HepG2 (cell line): Measurements from ENCODE around the gene EGFL8. TPM values are rescaled to one million over a fixed set of nuclear protein-coding genes. Genes with fewer than 3 reads are reported as not detected.

ENCODE experiments used
- ARNT2 ChIP-seq: sonication (generic); formaldehyde crosslinking; IDR thresholded peaks from 2 replicates; pipeline ENCODE4 v1.8.0; 2022; ENCODE audit warnings: mild to moderate bottlenecking, low read depth, missing genetic modification reagents, moderate library complexity
- FOSL1 ChIP-seq: sonication (generic); formaldehyde crosslinking; IDR thresholded peaks from 2 replicates; pipeline ENCODE4 v1.9.0; 2021; ENCODE audit warnings: missing genetic modification reagents, borderline replicate concordance
- LCORL ChIP-seq, 2 experiments: fragments of 450-650 bp in 1 of 2; sonication (generic) in 1 of 2; formaldehyde crosslinking in 1 of 2; IDR thresholded peaks; 2 replicates each; pipeline versions ENCODE4 v1.5.0 to v1.6.1; 2017 to 2020; ENCODE audit warnings: antibody characterized with exemption in 1 of 2, missing genetic modification reagents in 1 of 2
- MYPOP ChIP-seq: sonication (generic); formaldehyde crosslinking; IDR thresholded peaks from 2 replicates; pipeline ENCODE4 v1.8.1; 2023; ENCODE audit warnings: mild to moderate bottlenecking, moderate library complexity, missing genetic modification reagents
- SP5 ChIP-seq: IDR thresholded peaks from 2 replicates; pipeline ENCODE4 v1.6.1; 2016; ENCODE audit warnings: low read depth, borderline replicate concordance
- THAP8 ChIP-seq: sonication (generic); formaldehyde crosslinking; IDR thresholded peaks from 2 replicates; pipeline ENCODE4 v1.5.1; 2020; ENCODE audit warnings: missing genetic modification reagents, mild to moderate bottlenecking, borderline replicate concordance
- ZNF407 ChIP-seq: sonication (generic); formaldehyde crosslinking; IDR thresholded peaks from one replicate; pipeline ENCODE4 v1.5.1; 2020; ENCODE audit warnings: mild to moderate bottlenecking, missing genetic modification reagents; ENCODE audit errors: not compliant biosample characterization
- ZNF607 ChIP-seq: sonication (generic); formaldehyde crosslinking; IDR thresholded peaks from 2 replicates; pipeline ENCODE4 v1.5.1; 2020; ENCODE audit warnings: missing genetic modification reagents, mild to moderate bottlenecking, borderline replicate concordance
- ZNF878 ChIP-seq: sonication (generic); formaldehyde crosslinking; IDR thresholded peaks from 2 replicates; pipeline ENCODE4 v1.8.1; 2023; ENCODE audit warnings: mild to moderate bottlenecking, missing genetic modification reagents, moderate library complexity
- polyA plus RNA-seq, 8 experiments: library from polyadenylated mRNA; depleted of rRNA in 3 of 8; stranded (reverse) in 7 of 8; unstranded in 1 of 8; fragments of >200 nt; fragmentation: Illumina TruSeq in 4 of 8; extraction: Trizol in 4 of 8; gene quantifications; 2 replicates each; pipeline versions ENCODE4 v1.2.1 to v1.2.3, GENCODE V29; 2011 to 2016; ENCODE audit warnings: low read depth in 4 of 8, missing spikeins in 1 of 8, mixed read lengths in 1 of 8; ENCODE audit not compliant: insufficient read depth in 1 of 8
- total RNA-seq, 5 experiments: library from RNA; depleted of rRNA; stranded (reverse); fragments of >200 nt; fragmentation: Illumina TruSeq; extraction: Trizol; gene quantifications; 2 replicates each; pipeline ENCODE4 v1.2.3, GENCODE V29; 2016; ENCODE audit warnings: low read depth in 1 of 5

EGFL8 gene
- total and polyA plus RNA-seq, 2 of the 13 experiments (the other 11 are each of a cell fraction or from before 2014, with no cell fraction given): 10.0 to 11.5 TPM

- no peak for TF ChIP-seq ZNF607
- no peak for TF ChIP-seq ZNF878 (CRISPR knock-in tag)
- TF ChIP-seq ARNT2 (CRISPR knock-in tag): no peak
- TF ChIP-seq THAP8 (CRISPR knock-in tag): no peak
- TF ChIP-seq LCORL (IDR thresholded peaks at IDR 0.05): no peak
- no peak for TF ChIP-seq LCORL (CRISPR knock-in tag; IDR thresholded peaks at IDR 0.05)
- TF ChIP-seq MYPOP (CRISPR knock-in tag): 0 out of 2 replicates have a peak, but pooled peaks have one; percentile 2
- TF ChIP-seq ZNF407: no peak
- TF ChIP-seq SP5 (CRISPR knock-in tag): no peak
- TF ChIP-seq FOSL1: no peak
Observed at GRCh38 chr6:32190911-32191677, 26.7 kb downstream of the EGFL8 start (continued).
